ENCODE measurements around the gene RNF223.

Gene RNF223

DNA sequence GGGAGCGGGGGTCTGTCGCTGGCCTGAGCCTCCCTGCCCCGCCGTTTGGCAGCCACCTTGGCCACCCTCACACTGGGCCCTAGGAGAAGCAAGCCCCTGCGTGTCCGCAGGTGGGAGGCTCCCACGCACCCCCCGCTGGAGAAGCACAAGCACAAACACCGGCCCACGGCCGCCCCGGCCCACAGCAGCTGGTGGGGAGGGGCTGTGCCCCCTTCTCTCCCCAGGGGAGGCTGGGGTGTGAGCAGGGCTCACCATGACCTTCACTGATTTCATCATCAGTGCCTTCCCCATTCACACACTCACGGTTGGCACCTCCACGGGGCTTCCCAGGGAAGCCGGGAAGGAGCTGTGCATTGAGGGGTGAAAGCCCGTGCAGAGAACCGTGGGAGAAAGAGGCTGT, 46.3 kb downstream of the RNF223 start:
- H2AFZ ChIP-seq (ENCODE audit: low read depth) = no peak overlapping the region
- H3K36me3 ChIP-seq (ENCODE audit: insufficient read depth) = no peaks in the 10 kb centered on the region
- peaks cover 6% of the 10 kb centered on the region for H3K4me1 ChIP-seq (ENCODE audit: low read depth, poor library complexity, severe bottlenecking)
- H3K9ac ChIP-seq = no peak overlapping the region
- H3K79me2 ChIP-seq (ENCODE audit: insufficient read depth, low read depth) = no peaks in the 10 kb centered on the region
- no peaks in the 10 kb centered on the region for H4K20me1 ChIP-seq (ENCODE audit: insufficient read depth)
- H3K4me3 ChIP-seq (IDR thresholded peaks at IDR 0.05; ENCODE audit: insufficient read depth, low read depth, low read length) = no peak overlapping the region
- H3K4me2 ChIP-seq = no peak overlapping the region
- peaks cover 64% of the 10 kb centered on the region for H3K27me3 ChIP-seq (ENCODE audit: insufficient read depth, low read depth)
- TF ChIP-seq, protein P1, sequence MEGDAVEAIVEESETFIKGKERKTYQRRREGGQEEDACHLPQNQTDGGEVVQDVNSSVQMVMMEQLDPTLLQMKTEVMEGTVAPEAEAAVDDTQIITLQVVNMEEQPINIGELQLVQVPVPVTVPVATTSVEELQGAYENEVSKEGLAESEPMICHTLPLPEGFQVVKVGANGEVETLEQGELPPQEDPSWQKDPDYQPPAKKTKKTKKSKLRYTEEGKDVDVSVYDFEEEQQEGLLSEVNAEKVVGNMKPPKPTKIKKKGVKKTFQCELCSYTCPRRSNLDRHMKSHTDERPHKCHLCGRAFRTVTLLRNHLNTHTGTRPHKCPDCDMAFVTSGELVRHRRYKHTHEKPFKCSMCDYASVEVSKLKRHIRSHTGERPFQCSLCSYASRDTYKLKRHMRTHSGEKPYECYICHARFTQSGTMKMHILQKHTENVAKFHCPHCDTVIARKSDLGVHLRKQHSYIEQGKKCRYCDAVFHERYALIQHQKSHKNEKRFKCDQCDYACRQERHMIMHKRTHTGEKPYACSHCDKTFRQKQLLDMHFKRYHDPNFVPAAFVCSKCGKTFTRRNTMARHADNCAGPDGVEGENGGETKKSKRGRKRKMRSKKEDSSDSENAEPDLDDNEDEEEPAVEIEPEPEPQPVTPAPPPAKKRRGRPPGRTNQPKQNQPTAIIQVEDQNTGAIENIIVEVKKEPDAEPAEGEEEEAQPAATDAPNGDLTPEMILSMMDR (conservative IDR thresholded peaks at IDR 0.05; ENCODE audit: low read depth, low read length) = no peak
- H3K27ac ChIP-seq = no peak overlapping the region

DNA sequence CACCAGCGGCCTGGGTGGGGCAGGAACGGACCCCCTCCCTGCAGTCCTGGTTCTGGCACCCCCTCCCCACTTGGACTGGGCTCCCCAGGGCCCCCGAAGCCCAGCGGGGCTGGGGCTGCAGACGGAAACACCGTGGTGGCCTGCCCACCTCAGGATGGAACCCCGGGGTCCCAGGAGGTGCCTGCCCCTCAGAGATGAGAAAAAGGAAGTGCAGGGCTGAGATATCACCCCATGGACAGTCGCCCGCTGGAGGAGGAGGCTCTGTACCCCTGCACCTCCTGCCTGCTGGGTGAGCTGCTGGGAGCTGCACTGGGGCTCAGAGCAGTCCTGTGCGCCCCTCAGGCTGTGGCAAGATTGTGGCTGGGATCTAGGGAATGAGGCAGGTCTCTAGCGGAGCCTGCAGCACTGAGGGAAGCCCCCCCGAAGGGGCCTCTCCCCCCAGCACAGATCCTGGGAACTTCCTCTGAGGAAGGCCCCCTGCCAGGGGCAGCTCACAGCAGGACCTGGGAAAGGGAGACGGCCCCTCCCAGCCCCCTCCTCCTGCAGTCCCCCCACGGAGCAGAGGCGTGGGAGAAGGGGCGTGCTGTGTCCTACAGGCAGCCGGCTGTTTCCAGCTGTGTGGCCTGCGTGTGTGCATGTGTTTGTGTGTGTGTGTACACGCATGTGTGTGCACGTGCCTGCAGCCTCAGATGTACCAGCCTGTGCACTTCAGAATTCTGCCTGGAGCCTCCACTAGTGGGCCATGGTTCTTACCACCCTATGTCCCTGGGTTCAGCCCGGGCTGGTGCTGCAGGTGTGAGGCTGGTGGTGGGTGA, 47.3 kb downstream of the RNF223 start:
- H3K9ac ChIP-seq = no peak overlapping the region
- H3K27ac ChIP-seq = no peak overlapping the region
- H3K27me3 ChIP-seq (ENCODE audit: insufficient read depth, low read depth) = peaks cover 65% of the 10 kb centered on the region
- H2AFZ ChIP-seq (ENCODE audit: low read depth) = no peak overlapping the region
- H3K4me1 ChIP-seq (ENCODE audit: low read depth, poor library complexity, severe bottlenecking) = peaks cover under 1% of the 10 kb centered on the region
- no peaks in the 10 kb centered on the region for H3K79me2 ChIP-seq (ENCODE audit: insufficient read depth, low read depth)
- no peak overlapping the region for H3K4me2 ChIP-seq
- H4K20me1 ChIP-seq (ENCODE audit: insufficient read depth) = no peaks in the 10 kb centered on the region
- TF ChIP-seq, protein P1 (conservative IDR thresholded peaks at IDR 0.05; ENCODE audit: low read depth, low read length) = no peak
- H3K36me3 ChIP-seq (ENCODE audit: insufficient read depth) = no peaks in the 10 kb centered on the region
- no peak overlapping the region for H3K4me3 ChIP-seq (IDR thresholded peaks at IDR 0.05; ENCODE audit: insufficient read depth, low read depth, low read length)

DNA sequence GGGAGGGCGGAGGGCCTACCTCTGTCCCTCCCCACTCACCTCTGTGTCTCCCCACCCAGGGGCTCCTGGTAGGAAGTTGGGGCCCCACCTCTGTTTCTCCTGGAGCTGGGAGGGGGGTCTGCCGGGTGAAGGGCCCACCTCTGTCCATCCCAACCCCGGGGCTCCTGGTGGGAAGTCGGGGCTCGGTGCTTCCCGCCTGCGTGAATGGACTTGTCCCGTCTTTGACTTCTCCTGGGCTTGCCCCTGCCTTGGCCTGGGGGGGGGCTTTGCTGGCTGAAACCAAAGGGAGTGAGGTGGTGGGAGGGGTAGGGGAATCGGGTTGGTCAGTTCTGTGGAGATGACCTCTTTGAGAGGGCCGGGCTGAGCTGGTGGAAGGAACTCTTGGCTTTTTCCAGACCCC, 48.4 kb downstream of the RNF223 start:
- TF ChIP-seq, protein P1 (conservative IDR thresholded peaks at IDR 0.05; ENCODE audit: low read depth, low read length) = no peak
- Histone ChIP-seq H3K4me1 (ENCODE audit: low read depth, poor library complexity, severe bottlenecking) (peaks cover 11% of the 10 kb centered on the region), H3K27ac (no peak overlapping the region), H3K27me3 (ENCODE audit: insufficient read depth, low read depth) (peaks cover 74% of the 10 kb centered on the region), H3K79me2 (ENCODE audit: insufficient read depth, low read depth) (no peaks in the 10 kb centered on the region), H3K36me3 (ENCODE audit: insufficient read depth) (no peaks in the 10 kb centered on the region), H3K4me2 (no peak overlapping the region), H3K4me3 (IDR thresholded peaks at IDR 0.05; ENCODE audit: insufficient read depth, low read depth, low read length) (no peak overlapping the region), H4K20me1 (ENCODE audit: insufficient read depth) (no peaks in the 10 kb centered on the region), H3K9ac (no peak overlapping the region), H2AFZ (ENCODE audit: low read depth) (no peak overlapping the region)

DNA sequence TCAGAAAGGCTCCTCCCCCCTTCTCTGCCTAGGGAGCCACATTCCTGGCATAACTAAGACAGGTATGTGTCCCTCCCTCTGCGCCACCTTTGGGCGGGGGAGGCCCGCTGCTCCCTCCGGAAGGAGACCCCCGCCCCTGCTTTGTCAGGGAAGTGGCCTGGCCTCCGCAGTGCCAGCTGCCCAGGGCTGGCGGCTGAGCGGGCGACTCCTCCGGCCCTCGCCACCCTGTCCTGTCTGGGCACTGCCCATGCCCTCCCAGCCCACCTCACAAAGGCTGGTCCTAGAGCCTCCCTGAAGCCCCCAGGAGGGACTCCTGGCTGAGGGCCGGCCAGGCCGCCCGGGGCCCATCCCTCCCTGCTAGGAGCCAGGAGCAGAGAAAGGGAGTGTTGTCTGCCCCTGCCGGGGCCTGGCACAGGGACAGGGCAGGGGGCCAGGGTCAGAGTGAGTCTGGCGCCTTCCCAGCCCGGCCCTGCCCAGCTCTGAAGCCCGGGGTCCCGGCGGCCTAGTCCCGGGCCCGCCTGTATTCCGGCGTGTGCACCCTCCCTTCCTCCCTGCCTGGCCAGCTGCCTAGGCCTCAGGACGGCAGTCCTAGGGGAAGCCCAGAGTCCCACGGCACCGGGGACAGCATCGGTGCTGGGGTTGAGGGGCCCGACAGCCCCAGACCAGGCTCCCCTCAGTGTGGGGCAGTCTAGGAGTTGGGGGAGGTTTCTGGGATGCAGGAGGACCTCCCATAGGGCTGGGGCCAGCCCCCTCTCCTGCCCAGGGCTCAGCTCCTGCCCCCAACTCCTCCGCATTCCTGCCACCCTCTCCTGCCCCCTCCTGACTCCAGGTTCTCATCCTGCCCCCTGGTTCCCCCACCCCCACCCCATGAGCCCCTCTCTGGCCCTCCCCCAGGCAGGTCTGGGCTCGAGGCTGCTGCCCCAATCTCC, 49.1 kb downstream of the RNF223 start:
- Histone ChIP-seq H3K27ac (no peak overlapping the region), H3K36me3 (ENCODE audit: insufficient read depth) (no peaks in the 10 kb centered on the region), H3K79me2 (ENCODE audit: insufficient read depth, low read depth) (no peaks in the 10 kb centered on the region), H3K4me2 (no peak overlapping the region), H4K20me1 (ENCODE audit: insufficient read depth) (no peaks in the 10 kb centered on the region), H2AFZ (ENCODE audit: low read depth) (no peak overlapping the region), H3K9ac (no peak overlapping the region), H3K27me3 (ENCODE audit: insufficient read depth, low read depth) (peaks cover 74% of the 10 kb centered on the region), H3K4me1 (ENCODE audit: low read depth, poor library complexity, severe bottlenecking) (peaks cover 11% of the 10 kb centered on the region), H3K4me3 (IDR thresholded peaks at IDR 0.05; ENCODE audit: insufficient read depth, low read depth, low read length) (no peak overlapping the region)
- TF ChIP-seq, protein P1 (conservative IDR thresholded peaks at IDR 0.05; ENCODE audit: low read depth, low read length) = no peak
